Skeletal muscle tissue (tissue), 5 donors: ENCODE results near the gene SKA2. TPM values are rescaled to one million over a fixed set of nuclear protein-coding genes. Genes with fewer than 3 reads are reported as not detected.
A peak's percentile ranks its signal among the peaks of the same experiment; 100 is the strongest.

ENCODE experiments used
- H3K27ac ChIP-seq: one replicate; pipeline ENCODE4 v1.7.0; 2013; ENCODE audit warnings: mild to moderate bottlenecking, low read depth, low read length, inconsistent platforms
- H3K27me3 ChIP-seq, 3 donors: one replicate each; pipeline ENCODE4 v1.7.0; 2013; ENCODE audit warnings: low read length in 3 of 3; ENCODE audit not compliant: control insufficient read depth in 3 of 3, insufficient read depth in 3 of 3
- H3K36me3 ChIP-seq, 3 donors: one replicate each; pipeline ENCODE4 v1.7.0; 2013; ENCODE audit warnings: low read length in 3 of 3; ENCODE audit not compliant: control insufficient read depth in 3 of 3, insufficient read depth in 3 of 3
- H3K4me1 ChIP-seq, 3 donors: one replicate each; pipeline ENCODE4 v1.7.0; 2013; ENCODE audit warnings: low read length in 3 of 3, mild to moderate bottlenecking in 3 of 3; ENCODE audit not compliant: control insufficient read depth in 3 of 3, insufficient read depth in 3 of 3
- H3K4me3 ChIP-seq, 3 donors: one replicate each; pipeline ENCODE4 v1.7.0; 2013; ENCODE audit warnings: low read length in 3 of 3
- H3K9ac ChIP-seq, 3 donors: one replicate each; pipeline ENCODE4 v1.7.0; 2013; ENCODE audit warnings: low read length in 3 of 3, mild to moderate bottlenecking in 3 of 3, moderate library complexity in 2 of 3, low read depth in 1 of 3
- H3K9me3 ChIP-seq, 3 donors: one replicate each; pipeline ENCODE4 v1.7.0; 2013; ENCODE audit warnings: low read length in 3 of 3; ENCODE audit not compliant: control insufficient read depth in 3 of 3
- small RNA-seq: library from RNA; depleted of rRNA; stranded (forward); fragments of <200 nt; gene quantifications from one replicate; pipeline ENCODE3, GENCODE V24; 2014
- total RNA-seq: library from RNA; depleted of rRNA; stranded (reverse); fragments of >200 nt; gene quantifications from one replicate; pipeline ENCODE4 v1.2.3, GENCODE V29; 2014
- donor health status: Osteomylitis.

The SKA2 gene
- total RNA-seq, 1 donor from 2014 or later = 25.1 TPM

DNA sequence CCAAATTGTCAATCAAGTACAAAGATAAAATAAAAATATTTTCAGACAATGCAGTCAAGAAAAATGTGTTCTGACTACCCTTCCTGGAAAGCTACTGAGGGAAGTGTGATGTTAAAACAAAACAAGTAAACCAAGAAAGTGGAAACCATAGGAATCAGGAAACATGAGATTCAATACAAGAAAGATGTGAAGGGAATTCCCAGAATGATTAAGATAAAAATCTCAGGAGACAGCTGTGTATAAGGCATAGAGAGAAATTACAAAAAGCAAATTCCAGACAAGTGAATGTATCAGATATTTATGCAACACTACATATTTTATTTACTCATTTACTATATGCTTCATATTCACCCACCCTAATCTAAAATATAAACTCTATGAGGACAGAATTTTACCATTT lies 80.5 kb downstream of the SKA2 start:
- H3K4me1 ChIP-seq = no peaks in the 10 kb centered on the region
- no peaks in the 10 kb centered on the region for H3K27me3 ChIP-seq
- H3K9me3 ChIP-seq = no peaks in the 10 kb centered on the region
- H3K9ac ChIP-seq = no peak overlapping the region
- H3K4me3 ChIP-seq = no peak overlapping the region
- H3K36me3 ChIP-seq = peaks cover 3 to 28% (median 20%) of the 10 kb centered on the region in 3 donors
- no peak overlapping the region for H3K27ac ChIP-seq

DNA sequence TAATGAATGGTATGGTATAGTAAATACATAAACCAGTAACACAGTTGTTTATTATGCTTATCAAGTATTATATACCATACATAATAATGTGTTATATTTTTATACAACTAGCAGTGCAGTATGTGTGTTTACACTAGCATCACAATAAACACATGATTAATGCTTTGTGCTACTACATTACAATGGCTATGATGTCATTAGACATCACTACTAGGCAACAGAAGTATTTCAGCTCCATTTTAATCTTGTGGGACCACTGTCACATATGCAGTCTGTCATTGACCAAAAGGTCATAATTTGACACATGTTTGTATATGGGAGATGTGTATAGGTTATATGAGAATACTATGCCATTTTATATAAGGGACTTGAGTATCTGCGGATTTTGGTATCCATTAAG lies 81.0 kb downstream of the SKA2 start:
- H3K27ac ChIP-seq = no peak overlapping the region
- H3K36me3 ChIP-seq = peaks cover 2 to 25% (median 15%) of the 10 kb centered on the region in 3 donors
- no peaks in the 10 kb centered on the region for H3K27me3 ChIP-seq
- no peak overlapping the region for H3K4me3 ChIP-seq
- no peaks in the 10 kb centered on the region for H3K4me1 ChIP-seq
- H3K9ac ChIP-seq = no peak overlapping the region
- H3K9me3 ChIP-seq = no peaks in the 10 kb centered on the region

- Histone ChIP-seq H3K4me3 (no peak overlapping the region), H3K36me3 (peaks cover 2 to 19% (median 15%) of the 10 kb centered on the region in 3 donors), H3K9ac (no peak overlapping the region), H3K4me1 (no peaks in the 10 kb centered on the region), H3K27me3 (no peaks in the 10 kb centered on the region), H3K27ac (no peak overlapping the region), H3K9me3 (no peaks in the 10 kb centered on the region)
These were observed 85.1 kb downstream of the SKA2 start for GRCh38 chr17:59069856-59070255.

DNA sequence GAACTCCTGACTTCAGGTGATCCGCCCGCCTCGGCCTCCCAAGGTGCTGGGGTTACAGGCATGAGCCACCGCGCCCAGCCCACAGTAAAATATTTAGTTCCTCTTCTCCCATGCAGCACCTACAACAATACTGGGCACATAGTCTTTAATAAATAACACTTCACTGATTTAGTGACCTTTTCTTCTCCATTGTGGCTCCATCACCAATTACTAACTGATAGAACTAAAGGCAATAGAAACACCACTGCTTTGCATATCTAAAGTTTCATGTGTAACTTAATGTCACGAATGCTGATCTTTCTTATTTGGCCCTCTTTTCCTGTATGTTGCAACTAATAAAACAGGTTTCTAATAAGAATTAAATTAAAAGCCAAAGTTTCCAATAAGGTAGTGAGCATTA lies 87.2 kb downstream of the SKA2 start:
- Histone ChIP-seq H3K4me3 (no peak overlapping the region), H3K9ac (no peak overlapping the region), H3K36me3 (peaks cover 3 to 24% (median 11%) of the 10 kb centered on the region in 3 donors), H3K4me1 (no peaks in the 10 kb centered on the region), H3K27ac (no peak overlapping the region), H3K27me3 (no peaks in the 10 kb centered on the region), H3K9me3 (no peaks in the 10 kb centered on the region)

DNA sequence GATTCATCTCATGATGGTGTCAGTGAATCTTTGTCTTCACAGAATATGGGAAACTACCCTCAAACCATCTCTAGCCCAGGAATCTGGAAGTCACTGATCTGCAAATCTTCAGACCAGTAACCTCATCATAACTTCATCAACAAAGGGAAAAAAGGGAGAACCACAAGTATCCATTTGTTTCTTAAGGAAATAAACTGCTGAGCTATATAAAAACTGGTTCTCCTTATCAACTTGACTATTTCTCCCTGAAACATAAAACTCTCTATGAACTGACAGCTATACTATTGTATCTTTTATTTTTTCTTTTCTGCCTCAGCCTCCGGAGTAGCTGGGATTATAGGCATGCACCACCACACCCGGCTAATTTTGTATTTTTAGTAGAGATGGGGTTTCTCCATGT lies 87.6 kb downstream of the SKA2 start:
- Histone ChIP-seq H3K36me3 (peaks cover 3 to 24% (median 11%) of the 10 kb centered on the region in 3 donors), H3K9ac (no peak overlapping the region), H3K27ac (no peak overlapping the region), H3K27me3 (no peaks in the 10 kb centered on the region), H3K9me3 (no peaks in the 10 kb centered on the region), H3K4me3 (no peak overlapping the region), H3K4me1 (no peaks in the 10 kb centered on the region)

GRCh38 chr17:59062509-59062908 lies 92.5 kb downstream of the SKA2 start:
- Histone ChIP-seq H3K27me3 (no peaks in the 10 kb centered on the region), H3K36me3 (peaks cover 3 to 19% (median 10%) of the 10 kb centered on the region in 3 donors), H3K27ac (no peak overlapping the region), H3K4me1 (no peaks in the 10 kb centered on the region), H3K9ac (no peak overlapping the region), H3K4me3 (no peak overlapping the region), H3K9me3 (no peaks in the 10 kb centered on the region)

Small RNA genes lying within 50 kb of the gene (small RNA-seq; reads per million reads assigned to genes)
- gene MIR301A (37.3 reads per million, percentile 95 among the genes with 10 or more reads in this experiment), gene MIR454 (86.1 reads per million, percentile 96 among the genes with 10 or more reads in this experiment), gene RNU2-58P (0.67 reads per million, percentile 70 among the genes with 10 or more reads in this experiment)

Other genes with a start within 250 kb of the SKA2 start
- 22.4 TPM for gene TRIM37, start 48.3 kb downstream of the SKA2 start, total RNA-seq
- 1.6 TPM for gene PRR11, start 560 bp upstream of the SKA2 start, total RNA-seq
- gene SMG8, start 54.8 kb upstream of the SKA2 start, total RNA-seq = 32.4 TPM
- gene GDPD1, start 65.3 kb upstream of the SKA2 start, total RNA-seq = 1.6 TPM
- gene YPEL2, start 176.5 kb upstream of the SKA2 start, total RNA-seq = 21.9 TPM